GM20000 (cell line): ENCODE results near the gene RNF148.
"Not testable (repeated sequence)": the region's sequence is repeated elsewhere in the genome, so short reads cannot be mapped to it uniquely, and the experiment has no call there.

Experiments
- DNase-seq: peaks from one replicate; pipeline ENCODE4 v3.0.0; 2012; ENCODE audit warnings: low spot score
- CTCF ChIP-seq: IDR thresholded peaks from 2 replicates; pipeline ENCODE4 v1.5.1; 2012; ENCODE audit warnings: mild to moderate bottlenecking, control low read depth; ENCODE audit errors: extremely low read depth, missing control alignments

RNF148 gene

GRCh38 chr7:122691569-122692235, 11.0 kb downstream of the RNF148 start:
- TF ChIP-seq CTCF: no peak
- no peak for DNase-seq

- DNase-seq: no peak
- no peak for TF ChIP-seq CTCF
These were observed 13.2 kb downstream of the RNF148 start for GRCh38 chr7:122689346-122690109.

- no peak for DNase-seq
- no peak for TF ChIP-seq CTCF
These were observed 14.2 kb downstream of the RNF148 start for GRCh38 chr7:122688400-122688998.

- no peak for DNase-seq
- TF ChIP-seq CTCF: no peak
These were observed 16.3 kb downstream of the RNF148 start for GRCh38 chr7:122686360-122686878.

- DNase-seq: no peak
- TF ChIP-seq CTCF: no peak
These were observed 18.2 kb downstream of the RNF148 start for GRCh38 chr7:122684504-122684903.

- TF ChIP-seq CTCF: no peak
- no peak for DNase-seq
These were observed 19.7 kb downstream of the RNF148 start for GRCh38 chr7:122682815-122683550.

- DNase-seq: not testable (repeated sequence)
These were observed 21.5 kb downstream of the RNF148 start for GRCh38 chr7:122681186-122681585.
